Endothelial cell of umbilical vein (primary cell): ENCODE results near the gene THBS4. TPM values are rescaled to one million over a fixed set of nuclear protein-coding genes. Genes with fewer than 3 reads are reported as not detected.

Experiments used
- BruUV-seq: library from RNA; stranded (reverse); fragments of 400-500 nt; replicated peaks from 2 replicates; lab custom pipeline; 2021; lab: Mats Ljungman, UMichigan
- CTCF ChIA-PET: fragments of 300-600, 350-600 bp; sonication (Branson Sonifier 250); formaldehyde crosslinking; loops from one replicate; lab custom pipeline; 2021; ENCODE audit warnings: antibody characterized with exemption, inconsistent platforms; lab: Charles Lee
- POLR2A ChIA-PET: fragments of 300-600, 350-600 bp; sonication (Branson Sonifier 250); formaldehyde crosslinking; loops from one replicate; lab custom pipeline; 2021; ENCODE audit warnings: antibody characterized with exemption, inconsistent platforms; lab: Charles Lee
- DNase-seq: peaks from one replicate; pipeline ENCODE4 v3.0.0-alpha.2; 2011; ENCODE audit warnings: low read depth, low spot score
- FAIRE-seq: peaks from 2 replicates; lab custom pipeline; 2011; peaks lifted over from hg19 to GRCh38; lab: Jason Lieb, UNC
- H2AFZ ChIP-seq: 2 replicates; pipeline ENCODE4 v1.6.0; 2012; ENCODE audit warnings: low read depth, low read length, control low read depth, inconsistent platforms
- H3K27ac ChIP-seq: 2 replicates; pipeline ENCODE4 v1.5.1; 2011; ENCODE audit warnings: low read depth, mild to moderate bottlenecking, control low read depth, low read length, moderate library complexity; ENCODE audit not compliant: insufficient read depth
- H3K27me3 ChIP-seq, 2 experiments: 2 replicates each; pipeline versions ENCODE4 v1.6.0 to v1.6.1; 2011; ENCODE audit warnings: low read length in 2 of 2, mixed read lengths in 1 of 2; ENCODE audit not compliant: control insufficient read depth in 2 of 2, insufficient read depth in 2 of 2
- H3K36me3 ChIP-seq, 2 experiments: 2 replicates in 1 of 2; 3 replicates in 1 of 2; pipeline ENCODE4 v1.5.1; 2011; ENCODE audit warnings: low read length in 2 of 2, mild to moderate bottlenecking in 1 of 2, moderate library complexity in 1 of 2; ENCODE audit not compliant: control insufficient read depth in 2 of 2, insufficient read depth in 2 of 2; ENCODE audit errors: extremely low read depth in 1 of 2
- H3K4me1 ChIP-seq: 3 replicates; pipeline ENCODE4 v1.5.1; 2011; ENCODE audit warnings: mild to moderate bottlenecking, low read length; ENCODE audit not compliant: control insufficient read depth, insufficient read depth; ENCODE audit errors: extremely low read depth
- H3K4me2 ChIP-seq: 2 replicates; pipeline ENCODE4 v1.6.1; 2011; ENCODE audit warnings: low read length, control low read depth, mixed read lengths; ENCODE audit not compliant: insufficient read depth
- H3K4me3 ChIP-seq, 3 experiments: fragments of 200-600 bp in 1 of 3; sonication (generic), shearing (Covaris generic) in 1 of 3; replicated peaks in 1 of 3; 2 replicates each; pipeline ENCODE4 v1.5.1; 2011 to 2016; ENCODE audit warnings: control low read depth in 3 of 3, low read length in 3 of 3, mild to moderate bottlenecking in 2 of 3, inconsistent platforms in 1 of 3, low read depth in 1 of 3, moderate library complexity in 1 of 3; ENCODE audit not compliant: insufficient read depth in 1 of 3
- H3K79me2 ChIP-seq: 2 replicates; pipeline ENCODE4 v1.6.0; 2012; ENCODE audit warnings: low read length, inconsistent platforms; ENCODE audit not compliant: control insufficient read depth, insufficient read depth
- H3K9ac ChIP-seq: replicated peaks from 2 replicates; pipeline ENCODE3; 2011; ENCODE audit warnings: low read length, control low read depth; ENCODE audit not compliant: insufficient read depth; ENCODE audit errors: extremely low read depth
- H3K9me1 ChIP-seq: replicated peaks from 3 replicates; pipeline ENCODE4 v1.6.0; 2011; ENCODE audit warnings: mild to moderate bottlenecking, low read length; ENCODE audit not compliant: control insufficient read depth, insufficient read depth; ENCODE audit errors: extremely low read depth
- H3K9me3 ChIP-seq: replicated peaks from 2 replicates; pipeline ENCODE4 v1.5.1; 2012; ENCODE audit warnings: low read length, inconsistent platforms; ENCODE audit not compliant: control insufficient read depth, insufficient read depth
- H4K20me1 ChIP-seq: replicated peaks from 2 replicates; pipeline ENCODE3; 2011; ENCODE audit warnings: mild to moderate bottlenecking, low read length; ENCODE audit not compliant: control insufficient read depth, insufficient read depth; ENCODE audit errors: extremely low read depth
- CTCF ChIP-seq, 2 donors: IDR thresholded peaks; 1 replicate in 1 of 2; 2 replicates in 1 of 2; pipeline ENCODE4 v1.5.1; 2011; ENCODE audit warnings: low read length in 2 of 2, mild to moderate bottlenecking in 2 of 2, moderate library complexity in 2 of 2, control low read depth in 1 of 2, inconsistent platforms in 1 of 2, low read depth in 1 of 2; ENCODE audit not compliant: insufficient read depth in 1 of 2; ENCODE audit errors: extremely low read depth in 1 of 2
- EZH2 ChIP-seq: IDR thresholded peaks from 2 replicates; pipeline ENCODE4 v1.6.1; 2012; ENCODE audit warnings: borderline replicate concordance, low read depth, mild to moderate bottlenecking, moderate library complexity, low read length, inconsistent platforms; ENCODE audit not compliant: severe bottlenecking
- FOS ChIP-seq: IDR thresholded peaks from 2 replicates; pipeline ENCODE4 v1.6.1; 2011; ENCODE audit warnings: mild to moderate bottlenecking, low read length, moderate library complexity, borderline replicate concordance; ENCODE audit not compliant: insufficient read depth
- GATA2 ChIP-seq: IDR thresholded peaks from 2 replicates; pipeline ENCODE4 v1.7.0; 2011; ENCODE audit warnings: low read depth, mild to moderate bottlenecking, moderate library complexity, mixed read lengths, low read length; ENCODE audit not compliant: insufficient read length, insufficient read depth
- JUN ChIP-seq: IDR thresholded peaks from 2 replicates; pipeline ENCODE4 v1.6.1; 2011; ENCODE audit warnings: borderline replicate concordance, low read depth; ENCODE audit not compliant: insufficient read length, insufficient read depth
- MAX ChIP-seq: IDR thresholded peaks from 2 replicates; pipeline ENCODE4 v1.6.1; 2011; ENCODE audit not compliant: insufficient read depth, insufficient read length
- MYC ChIP-seq: IDR thresholded peaks from one replicate; pipeline ENCODE4 v1.6.1; 2011; ENCODE audit warnings: mild to moderate bottlenecking, low read depth, low read length
- POLR2A ChIP-seq: IDR thresholded peaks from 2 replicates; pipeline ENCODE4 v1.6.1; 2012; ENCODE audit warnings: low read depth, mild to moderate bottlenecking, control low read depth, low read length
- POLR2AphosphoS5 ChIP-seq: IDR thresholded peaks from 2 replicates; pipeline ENCODE4 v1.6.1; 2012; ENCODE audit warnings: low read depth, mild to moderate bottlenecking, control low read depth, low read length, moderate library complexity; ENCODE audit not compliant: insufficient read depth
- dilution Hi-C: fragments of 300-500 bp; cut with MboI; formaldehyde crosslinking; loops from one replicate; pipeline ENCODE4 v1.15.0; 2019; ENCODE audit warnings: low sequenced_read_pairs; ENCODE audit not compliant: extremely low pct_ligation_motif_present
- intact Hi-C: fragments of 100-400 bp; cut with micrococcal nuclease; formaldehyde crosslinking; loops from one replicate; pipeline ENCODE4 v1.10.0; 2022
- polyA plus RNA-seq, 4 experiments: library from polyadenylated mRNA; depleted of rRNA in 3 of 4; stranded (reverse) in 3 of 4; unstranded in 1 of 4; fragments of >200 nt; gene quantifications; 2 replicates each; pipeline versions ENCODE4 v1.2.1 to v1.2.3, GENCODE V29; 2011 to 2012; ENCODE audit warnings: missing spikeins in 1 of 4
- total RNA-seq: library from RNA; stranded (reverse); gene quantifications from 2 replicates; pipeline ENCODE4 v1.2.3, GENCODE V29; 2021

THBS4 gene
- total and polyA plus RNA-seq, 2 donors (not counting 3 experiments of a cell fraction or from before 2014, with no cell fraction given), result not detected

- no peak for TF ChIP-seq MAX
- no peak for TF ChIP-seq FOS
- TF ChIP-seq JUN, result no peak
- TF ChIP-seq POLR2A, result no peak
- no peak for TF ChIP-seq CTCF (IDR thresholded peaks at IDR 0.05; ENCODE audit: extremely low read depth in 1 of 2, insufficient read depth in 1 of 2, low read depth in 1 of 2, low read length in 2 of 2)
- TF ChIP-seq GATA2, result no peak
- TF ChIP-seq POLR2AphosphoS5, result no peak
- no peak for TF ChIP-seq MYC
- TF ChIP-seq EZH2, result no peak
- H3K9ac ChIP-seq, result no peak overlapping the region
- no peak overlapping the region for H2AFZ ChIP-seq
- intact Hi-C loops, result no loop called here
- no peak overlapping the region for H3K4me3 ChIP-seq
- DNase-seq (no peak), FAIRE-seq (no peak)
- H3K4me1 ChIP-seq, result no peaks in the 10 kb centered on the region
- ChIA-PET CTCF (interaction anchor here (0.7 to 2.2 kb wide), 4 partner anchors 10 to 1054 kb away, joined by 3 to 8 read pairs (median 6); no protein-coding TSS in a partner anchor), POLR2A (no interaction called here)
- H4K20me1 ChIP-seq, result no peaks in the 10 kb centered on the region
- no peak overlapping the region for H3K27ac ChIP-seq
- dilution Hi-C loops, result no loop called here
- H3K9me3 ChIP-seq, result no peaks in the 10 kb centered on the region
- BruUV-seq, result no TSS peak
- H3K79me2 ChIP-seq, result no peaks in the 10 kb centered on the region
- no peaks in the 10 kb centered on the region for H3K27me3 ChIP-seq
- no peaks in the 10 kb centered on the region for H3K9me1 ChIP-seq
- no peak overlapping the region for H3K4me2 ChIP-seq
- H3K36me3 ChIP-seq, result no peaks in the 10 kb centered on the region
Measured at GRCh38 chr5:80078921-80079320, 43.8 kb downstream of the THBS4 start.
